HepG2 (cell line): ENCODE results near the gene DHRS7.

ENCODE experiments used
- AKAP8 ChIP-seq: sonication (generic); formaldehyde crosslinking; IDR thresholded peaks from 2 replicates; pipeline ENCODE4 v1.5.1; 2020; ENCODE audit warnings: mild to moderate bottlenecking, missing genetic modification reagents
- ATF7 ChIP-seq, 2 experiments: fragments of 450-650 bp in 1 of 2; sonication (generic) in 1 of 2; formaldehyde crosslinking in 1 of 2; IDR thresholded peaks; 2 replicates each; pipeline versions ENCODE4 v1.4.0 to v1.6.1; 2016 to 2020; ENCODE audit warnings: antibody characterized with exemption in 1 of 2, mild to moderate bottlenecking in 1 of 2, missing genetic modification reagents in 1 of 2
- BCLAF1 ChIP-seq: fragments of 450-650 bp; IDR thresholded peaks from 2 replicates; pipeline ENCODE4 v1.6.1; 2017; ENCODE audit warnings: mild to moderate bottlenecking
- ETV6 ChIP-seq: sonication (generic); formaldehyde crosslinking; conservative IDR thresholded peaks from 2 replicates; pipeline ENCODE4 v1.4.0; 2020; ENCODE audit warnings: missing genetic modification reagents
- EZH2 ChIP-seq: conservative IDR thresholded peaks from 2 replicates; pipeline ENCODE4 v1.6.1; 2012; ENCODE audit warnings: mild to moderate bottlenecking, low read depth, low read length, moderate library complexity
- MEIS2 ChIP-seq: sonication (generic); formaldehyde crosslinking; IDR thresholded peaks from 2 replicates; pipeline ENCODE4 v1.9.0; 2021; ENCODE audit warnings: mild to moderate bottlenecking, missing genetic modification reagents
- NFRKB ChIP-seq: fragments of 450-650 bp; IDR thresholded peaks from 2 replicates; pipeline ENCODE4 v1.6.1; 2017
- POLR2AphosphoS5 ChIP-seq: IDR thresholded peaks from 2 replicates; pipeline ENCODE4 v1.6.1; 2012; ENCODE audit warnings: low read depth, low read length
- RAD51 ChIP-seq: fragments of 450-650 bp; IDR thresholded peaks from 2 replicates; pipeline ENCODE4 v1.6.1; 2016; ENCODE audit warnings: borderline replicate concordance
- RNF2 ChIP-seq: fragments of 450-650 bp; conservative IDR thresholded peaks from 2 replicates; pipeline ENCODE4 v1.6.1; 2016; ENCODE audit warnings: low read depth
- ZBTB46 ChIP-seq: sonication (generic); formaldehyde crosslinking; IDR thresholded peaks from 2 replicates; pipeline ENCODE4 v1.4.0; 2020; ENCODE audit warnings: mild to moderate bottlenecking, missing genetic modification reagents, borderline replicate concordance
- TF ChIP-seq, protein P1 (sequence below): sonication (generic); formaldehyde crosslinking; IDR thresholded peaks from 2 replicates; pipeline ENCODE4 v1.5.0; 2020; ENCODE audit warnings: mild to moderate bottlenecking, missing genetic modification reagents, moderate library complexity
- TF ChIP-seq, protein P2 (sequence below): sonication (generic); formaldehyde crosslinking; IDR thresholded peaks from 2 replicates; pipeline ENCODE4 v1.9.0; 2021; ENCODE audit warnings: missing genetic modification reagents, borderline replicate concordance

GRCh38 chr14:60101786-60102185 lies 63.4 kb downstream of the DHRS7 start:
- TF ChIP-seq POLR2AphosphoS5 (no peak), EZH2 (no peak), RNF2 (no peak), NFRKB (no peak), AKAP8 (CRISPR knock-in tag) (no peak), RAD51 (no peak), ETV6 (no peak), BCLAF1 (no peak), ATF7 (IDR thresholded peaks at IDR 0.05) (no peak), ATF7 (CRISPR knock-in tag; IDR thresholded peaks at IDR 0.05) (no peak), MEIS2 (no peak), ZBTB46 (no peak)
- TF ChIP-seq, protein P1, sequence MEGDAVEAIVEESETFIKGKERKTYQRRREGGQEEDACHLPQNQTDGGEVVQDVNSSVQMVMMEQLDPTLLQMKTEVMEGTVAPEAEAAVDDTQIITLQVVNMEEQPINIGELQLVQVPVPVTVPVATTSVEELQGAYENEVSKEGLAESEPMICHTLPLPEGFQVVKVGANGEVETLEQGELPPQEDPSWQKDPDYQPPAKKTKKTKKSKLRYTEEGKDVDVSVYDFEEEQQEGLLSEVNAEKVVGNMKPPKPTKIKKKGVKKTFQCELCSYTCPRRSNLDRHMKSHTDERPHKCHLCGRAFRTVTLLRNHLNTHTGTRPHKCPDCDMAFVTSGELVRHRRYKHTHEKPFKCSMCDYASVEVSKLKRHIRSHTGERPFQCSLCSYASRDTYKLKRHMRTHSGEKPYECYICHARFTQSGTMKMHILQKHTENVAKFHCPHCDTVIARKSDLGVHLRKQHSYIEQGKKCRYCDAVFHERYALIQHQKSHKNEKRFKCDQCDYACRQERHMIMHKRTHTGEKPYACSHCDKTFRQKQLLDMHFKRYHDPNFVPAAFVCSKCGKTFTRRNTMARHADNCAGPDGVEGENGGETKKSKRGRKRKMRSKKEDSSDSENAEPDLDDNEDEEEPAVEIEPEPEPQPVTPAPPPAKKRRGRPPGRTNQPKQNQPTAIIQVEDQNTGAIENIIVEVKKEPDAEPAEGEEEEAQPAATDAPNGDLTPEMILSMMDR (CRISPR knock-in tag): no peak
- TF ChIP-seq, protein P2, sequence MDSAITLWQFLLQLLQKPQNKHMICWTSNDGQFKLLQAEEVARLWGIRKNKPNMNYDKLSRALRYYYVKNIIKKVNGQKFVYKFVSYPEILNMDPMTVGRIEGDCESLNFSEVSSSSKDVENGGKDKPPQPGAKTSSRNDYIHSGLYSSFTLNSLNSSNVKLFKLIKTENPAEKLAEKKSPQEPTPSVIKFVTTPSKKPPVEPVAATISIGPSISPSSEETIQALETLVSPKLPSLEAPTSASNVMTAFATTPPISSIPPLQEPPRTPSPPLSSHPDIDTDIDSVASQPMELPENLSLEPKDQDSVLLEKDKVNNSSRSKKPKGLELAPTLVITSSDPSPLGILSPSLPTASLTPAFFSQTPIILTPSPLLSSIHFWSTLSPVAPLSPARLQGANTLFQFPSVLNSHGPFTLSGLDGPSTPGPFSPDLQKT (CRISPR knock-in tag): no peak
